ENCODE measurements around the gene BBS9. TPM values are rescaled to one million over a fixed set of nuclear protein-coding genes. Genes with fewer than 3 reads are reported as not detected.

The BBS9 gene
- total RNA-seq, 2 experiments from 2014 or later, result 6.0 to 7.7 TPM

DNA sequence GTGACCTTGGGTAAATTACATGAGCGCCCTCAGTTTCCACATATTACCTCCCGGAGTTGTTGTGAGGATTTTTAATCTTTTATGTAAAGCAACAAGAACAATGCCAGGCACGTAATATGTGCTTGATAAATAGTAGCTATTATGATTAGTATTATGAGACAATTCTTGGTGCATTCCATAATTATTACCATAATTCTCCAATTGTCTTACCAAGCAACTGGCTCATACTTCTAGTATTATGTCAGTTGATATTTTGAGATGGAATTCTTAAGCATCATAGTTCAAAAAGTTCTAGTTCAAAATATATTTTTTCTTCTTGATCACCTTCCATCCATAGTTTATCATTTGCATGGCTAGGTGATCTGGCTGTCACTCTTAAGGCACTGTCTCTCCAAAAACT lies 259.0 kb downstream of the BBS9 start:
- TF ChIP-seq, protein P1, sequence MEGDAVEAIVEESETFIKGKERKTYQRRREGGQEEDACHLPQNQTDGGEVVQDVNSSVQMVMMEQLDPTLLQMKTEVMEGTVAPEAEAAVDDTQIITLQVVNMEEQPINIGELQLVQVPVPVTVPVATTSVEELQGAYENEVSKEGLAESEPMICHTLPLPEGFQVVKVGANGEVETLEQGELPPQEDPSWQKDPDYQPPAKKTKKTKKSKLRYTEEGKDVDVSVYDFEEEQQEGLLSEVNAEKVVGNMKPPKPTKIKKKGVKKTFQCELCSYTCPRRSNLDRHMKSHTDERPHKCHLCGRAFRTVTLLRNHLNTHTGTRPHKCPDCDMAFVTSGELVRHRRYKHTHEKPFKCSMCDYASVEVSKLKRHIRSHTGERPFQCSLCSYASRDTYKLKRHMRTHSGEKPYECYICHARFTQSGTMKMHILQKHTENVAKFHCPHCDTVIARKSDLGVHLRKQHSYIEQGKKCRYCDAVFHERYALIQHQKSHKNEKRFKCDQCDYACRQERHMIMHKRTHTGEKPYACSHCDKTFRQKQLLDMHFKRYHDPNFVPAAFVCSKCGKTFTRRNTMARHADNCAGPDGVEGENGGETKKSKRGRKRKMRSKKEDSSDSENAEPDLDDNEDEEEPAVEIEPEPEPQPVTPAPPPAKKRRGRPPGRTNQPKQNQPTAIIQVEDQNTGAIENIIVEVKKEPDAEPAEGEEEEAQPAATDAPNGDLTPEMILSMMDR (IDR thresholded peaks at IDR 0.05), result no peak
- Mint-ChIP-seq H3K4me3 (no peak overlapping the region), H3K36me3 (ENCODE audit: low read depth) (peaks cover 17% of the 10 kb centered on the region), H3K27ac (no peak overlapping the region), H3K9me3 (no peaks in the 10 kb centered on the region), H3K27me3 (no peaks in the 10 kb centered on the region), H3K4me1 (ENCODE audit: low read depth) (peaks cover under 1% of the 10 kb centered on the region)
- DNase-seq (no peak), ATAC-seq (no peak)
- POLR2A ChIA-PET, result no interaction called here
- CTCF ChIA-PET, result no interaction called here
- intact Hi-C loops (cut with micrococcal nuclease), result no loop called here

DNA sequence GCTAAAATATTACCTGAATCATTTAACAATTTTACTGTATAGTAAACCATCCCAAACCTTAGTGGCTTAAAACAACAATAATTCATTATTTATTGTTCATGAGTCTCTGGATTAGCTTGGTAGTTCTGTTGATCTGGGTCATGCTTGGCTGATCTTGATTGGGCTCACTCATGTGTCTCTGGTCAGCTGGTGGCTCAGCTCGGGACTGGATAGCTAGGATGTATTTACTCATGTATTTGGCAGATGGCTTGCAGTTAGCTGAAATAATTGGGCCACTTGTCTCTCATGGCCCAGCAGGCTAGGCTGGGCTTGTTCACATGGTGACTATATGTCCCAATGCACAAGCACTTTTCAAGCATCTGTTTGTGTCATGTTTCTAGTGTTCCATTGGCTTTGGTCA lies 262.8 kb downstream of the BBS9 start:
- ChIA-PET CTCF (no interaction called here), POLR2A (no interaction called here)
- H3K27me3 Mint-ChIP-seq, result no peaks in the 10 kb centered on the region
- H3K4me3 Mint-ChIP-seq, result no peak overlapping the region
- TF ChIP-seq, protein P1 (IDR thresholded peaks at IDR 0.05), result no peak
- peaks cover 6% of the 10 kb centered on the region for H3K4me1 Mint-ChIP-seq (ENCODE audit: low read depth)
- DNase-seq (no peak), ATAC-seq (no peak)
- intact Hi-C loops (cut with micrococcal nuclease), result no loop called here
- no peak overlapping the region for H3K27ac Mint-ChIP-seq
- peaks cover 22% of the 10 kb centered on the region for H3K36me3 Mint-ChIP-seq (ENCODE audit: low read depth)
- H3K9me3 Mint-ChIP-seq, result no peaks in the 10 kb centered on the region

DNA sequence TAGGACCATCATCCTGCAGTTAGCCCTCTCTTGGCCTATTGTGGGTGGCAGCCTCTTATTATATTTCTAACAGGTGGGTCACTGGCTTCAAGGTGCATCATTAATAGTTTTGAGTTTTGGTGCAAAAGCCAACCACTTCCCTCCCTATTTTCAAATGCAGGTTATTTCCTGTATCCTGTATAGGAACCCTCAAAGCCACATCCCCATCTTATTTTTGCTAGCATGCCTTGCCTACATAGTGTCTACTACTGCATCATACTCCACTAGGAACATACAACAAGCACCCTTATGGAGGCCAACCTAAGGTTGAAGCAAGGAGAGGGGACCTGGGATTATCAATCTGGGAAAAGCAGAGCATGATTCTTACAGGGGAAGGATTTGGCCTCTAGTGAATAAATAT lies 264.4 kb downstream of the BBS9 start:
- Mint-ChIP-seq H3K4me1 (ENCODE audit: low read depth) (peaks cover 6% of the 10 kb centered on the region), H3K36me3 (ENCODE audit: low read depth) (peaks cover 19% of the 10 kb centered on the region), H3K27ac (no peak overlapping the region), H3K9me3 (no peaks in the 10 kb centered on the region), H3K4me3 (no peak overlapping the region), H3K27me3 (no peaks in the 10 kb centered on the region)
- CTCF ChIA-PET, result no interaction called here
- TF ChIP-seq, protein P1 (IDR thresholded peaks at IDR 0.05), result no peak
- no peak for ATAC-seq
- intact Hi-C loops (cut with micrococcal nuclease), result no loop called here
- no peak for DNase-seq
- POLR2A ChIA-PET, result no interaction called here

DNA sequence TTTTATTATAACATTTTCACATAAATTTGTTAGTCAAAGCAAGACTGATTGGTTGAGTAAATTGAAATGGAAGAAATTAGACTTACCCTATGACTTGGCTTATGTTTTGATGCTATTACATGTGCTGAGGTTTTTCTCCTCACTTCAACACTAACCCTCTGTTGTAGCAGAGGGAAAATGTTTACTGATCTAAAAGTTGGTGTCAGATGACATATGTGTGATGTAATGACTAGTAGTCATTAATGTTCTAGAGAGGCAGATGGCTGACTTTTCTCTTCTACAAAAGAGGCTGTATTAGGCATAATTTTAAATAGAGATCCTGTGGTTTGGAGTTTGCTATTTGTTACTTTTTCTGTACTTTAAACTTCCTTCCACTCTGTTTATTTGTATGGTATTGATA lies 266.0 kb downstream of the BBS9 start:
- H3K4me1 Mint-ChIP-seq (ENCODE audit: low read depth), result peaks cover 6% of the 10 kb centered on the region
- CTCF ChIA-PET, result no interaction called here
- H3K27ac Mint-ChIP-seq, result no peak overlapping the region
- POLR2A ChIA-PET, result no interaction called here
- no peaks in the 10 kb centered on the region for H3K9me3 Mint-ChIP-seq
- TF ChIP-seq, protein P1 (IDR thresholded peaks at IDR 0.05), result no peak
- ATAC-seq (no peak), DNase-seq (no peak)
- H3K27me3 Mint-ChIP-seq, result no peaks in the 10 kb centered on the region
- H3K36me3 Mint-ChIP-seq (ENCODE audit: low read depth), result peaks cover 13% of the 10 kb centered on the region
- intact Hi-C loops (cut with micrococcal nuclease), result no loop called here
- no peak overlapping the region for H3K4me3 Mint-ChIP-seq

DNA sequence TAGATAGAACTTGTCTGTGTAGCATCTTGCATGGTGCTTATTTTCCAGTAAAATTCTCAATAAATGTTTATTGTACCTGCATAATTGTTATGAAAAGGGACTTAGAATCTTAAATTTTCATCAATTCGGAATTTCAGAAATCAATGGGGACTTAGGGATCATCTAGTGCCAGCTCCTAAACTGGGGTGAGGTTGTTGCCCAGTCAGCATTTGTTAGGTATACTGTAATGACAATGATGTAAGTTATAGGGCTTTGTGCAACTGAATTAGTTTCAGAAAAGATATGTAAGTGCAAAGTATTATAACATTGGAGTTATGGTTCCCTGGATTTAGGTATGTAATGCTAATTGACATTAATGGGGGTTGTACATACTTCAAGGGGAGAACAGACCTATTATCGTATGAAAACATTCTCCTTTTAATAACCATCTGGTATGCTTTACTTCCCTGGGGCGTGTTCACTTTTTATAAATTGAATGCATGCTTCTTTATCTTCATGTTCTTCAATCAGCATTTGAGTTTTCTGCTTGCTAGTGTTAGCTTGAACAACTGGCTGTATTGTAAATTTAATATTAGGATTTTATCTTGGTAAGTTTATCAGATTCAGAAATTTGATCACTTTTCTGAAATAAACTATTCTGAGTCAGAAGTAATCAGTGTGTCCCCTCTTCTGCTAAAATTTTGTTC lies 270.3 kb downstream of the BBS9 start:
- DNase-seq, result no peak
- Mint-ChIP-seq H3K4me3 (no peak overlapping the region), H3K27ac (no peak overlapping the region), H3K27me3 (no peaks in the 10 kb centered on the region), H3K9me3 (peaks cover 7% of the 10 kb centered on the region), H3K36me3 (ENCODE audit: low read depth) (peaks cover 14% of the 10 kb centered on the region), H3K4me1 (ENCODE audit: low read depth) (no peaks in the 10 kb centered on the region)
- ChIA-PET CTCF (no interaction called here), POLR2A (interaction anchor here (0.6 kb wide), 1 partner anchor 71 kb away, joined by 3 read pairs; no protein-coding TSS in a partner anchor)
- no peak for ATAC-seq
- TF ChIP-seq, protein P1 (IDR thresholded peaks at IDR 0.05), result no peak
- intact Hi-C loops (cut with micrococcal nuclease), result no loop called here
